Measurements from ENCODE around the gene WBP1L.
A peak's percentile ranks its signal among the peaks of the same experiment; 100 is the strongest.

WBP1L gene

DNA sequence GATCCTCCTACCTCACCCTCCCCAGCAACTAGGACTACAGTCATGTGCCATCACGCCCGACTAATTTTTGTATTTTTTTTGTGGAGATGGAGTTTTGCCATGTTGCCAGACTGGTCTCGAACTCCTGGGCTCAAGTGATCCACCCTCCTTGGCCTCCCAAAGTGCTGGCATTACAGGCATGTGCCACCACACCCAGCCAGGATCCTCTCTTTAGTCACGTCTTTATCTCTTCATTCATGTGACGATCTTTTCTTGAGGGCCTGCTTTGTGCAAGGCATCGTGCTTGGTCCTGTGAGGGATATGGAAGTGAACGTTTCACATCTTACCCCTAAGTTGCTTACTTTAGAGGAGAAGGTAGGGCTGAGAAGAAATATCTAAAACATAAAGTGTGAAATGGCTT is 21.6 kb downstream of the WBP1L start:
- H3K27ac ChIP-seq (ENCODE audit: low read depth, low read length) = peak overlapping the region; percentile 43
- no peaks in the 10 kb centered on the region for H3K27me3 ChIP-seq (ENCODE audit: control insufficient read depth in 5 of 5, insufficient read depth in 4 of 5, low read length in 5 of 5)
- H3K36me3 ChIP-seq (ENCODE audit: control insufficient read depth in 5 of 5, insufficient read depth in 5 of 5, low read length in 5 of 5) = peaks cover 2 to 8% (median 4%) of the 10 kb centered on the region in 5 donors
- no peaks in the 10 kb centered on the region for H3K9me3 ChIP-seq (ENCODE audit: control insufficient read depth in 5 of 5, low read length in 5 of 5)
- peaks cover under 1 to 43% (median 32%) of the 10 kb centered on the region in 5 donors for H3K4me1 ChIP-seq (ENCODE audit: control insufficient read depth in 5 of 5, insufficient read depth in 5 of 5, low read length in 5 of 5)
- H3K4me3 ChIP-seq (ENCODE audit: low read depth in 1 of 5, low read length in 5 of 5) = no peak overlapping the region
- H3K9ac ChIP-seq (ENCODE audit: low read length in 5 of 5) = no peak overlapping the region

DNA sequence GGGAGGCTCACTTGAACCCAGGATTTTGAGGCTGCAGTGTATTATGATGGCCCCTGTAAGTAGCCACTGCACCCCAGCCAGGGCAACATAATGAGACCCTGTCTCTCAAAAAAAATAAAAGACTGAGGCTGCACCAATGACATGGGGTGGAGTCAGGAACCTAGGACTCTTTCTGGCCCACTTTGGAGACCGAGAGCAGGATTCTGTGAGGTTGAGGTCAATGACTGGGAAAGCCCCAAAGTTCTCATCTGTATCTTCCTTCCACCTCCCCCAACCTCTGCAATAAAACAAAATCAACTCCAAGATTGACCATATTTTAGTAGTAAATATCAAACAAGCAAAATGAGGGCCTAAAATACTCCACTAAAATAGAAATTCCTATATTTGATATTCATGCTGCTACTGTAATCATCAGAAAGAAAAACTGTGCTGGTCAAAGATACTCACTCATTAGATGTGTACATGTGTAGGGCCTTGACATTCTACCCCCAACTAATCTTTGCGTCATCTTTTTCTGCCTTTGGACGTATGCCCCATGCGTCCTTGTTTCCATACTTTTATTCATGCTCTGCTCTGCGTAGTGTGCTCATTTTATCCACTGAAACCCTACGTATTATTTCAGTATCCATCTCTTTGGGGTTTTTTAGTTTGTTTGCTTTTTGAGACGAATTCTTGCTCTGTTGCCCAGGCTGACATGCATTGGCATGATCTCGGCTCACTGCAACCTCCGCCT is 23.8 kb downstream of the WBP1L start:
- no peak overlapping the region for H3K27ac ChIP-seq (ENCODE audit: low read depth, low read length)
- no peak overlapping the region for H3K4me3 ChIP-seq (ENCODE audit: low read depth in 1 of 5, low read length in 5 of 5)
- H3K4me1 ChIP-seq (ENCODE audit: control insufficient read depth in 5 of 5, insufficient read depth in 5 of 5, low read length in 5 of 5) = peaks cover 1 to 50% (median 33%) of the 10 kb centered on the region in 5 donors
- H3K36me3 ChIP-seq (ENCODE audit: control insufficient read depth in 5 of 5, insufficient read depth in 5 of 5, low read length in 5 of 5) = peaks cover 2 to 8% (median 4%) of the 10 kb centered on the region in 5 donors
- no peak overlapping the region for H3K9ac ChIP-seq (ENCODE audit: low read length in 5 of 5)
- no peaks in the 10 kb centered on the region for H3K27me3 ChIP-seq (ENCODE audit: control insufficient read depth in 5 of 5, insufficient read depth in 4 of 5, low read length in 5 of 5)
- H3K9me3 ChIP-seq (ENCODE audit: control insufficient read depth in 5 of 5, low read length in 5 of 5) = no peaks in the 10 kb centered on the region

DNA sequence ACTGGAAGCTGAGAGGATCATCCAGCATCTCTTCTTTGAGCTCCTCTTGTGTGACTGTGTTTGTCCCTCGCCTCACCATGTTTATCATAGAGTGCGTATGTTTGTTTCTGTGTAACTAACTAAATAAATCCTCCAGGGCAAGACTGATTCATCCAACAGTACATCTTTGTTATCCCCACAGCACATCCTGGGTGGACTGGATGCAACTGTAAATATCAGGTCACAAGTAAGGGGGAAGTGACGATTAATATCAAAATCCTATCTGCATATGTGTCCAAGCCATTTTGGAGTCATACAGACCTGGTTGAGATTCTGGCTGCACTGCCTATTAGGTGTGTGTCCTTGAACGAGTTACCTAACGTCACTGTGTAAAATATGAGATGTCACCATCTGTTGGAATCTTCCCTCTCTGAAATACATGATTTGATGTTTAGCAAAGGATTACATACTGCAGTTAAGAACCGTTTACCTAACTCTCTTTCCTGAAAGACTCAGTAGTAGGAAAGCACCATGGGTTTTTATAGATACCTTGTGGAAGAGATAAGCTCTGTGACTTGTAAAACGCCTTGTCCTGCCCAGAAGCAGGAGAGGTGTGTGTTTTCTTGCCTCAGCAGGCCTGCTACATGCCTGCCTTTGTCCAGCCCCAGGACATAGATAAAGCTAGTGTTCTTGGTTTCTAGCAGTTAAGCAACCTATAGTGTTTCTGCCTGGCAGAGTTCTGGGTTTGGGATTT is 25.8 kb downstream of the WBP1L start:
- H3K36me3 ChIP-seq (ENCODE audit: control insufficient read depth in 5 of 5, insufficient read depth in 5 of 5, low read length in 5 of 5) = peaks cover 0 to 6% (median 2%) of the 10 kb centered on the region in 5 donors
- H3K27ac ChIP-seq (ENCODE audit: low read depth, low read length) = peak overlapping the region; percentile 51
- H3K27me3 ChIP-seq (ENCODE audit: control insufficient read depth in 5 of 5, insufficient read depth in 4 of 5, low read length in 5 of 5) = no peaks in the 10 kb centered on the region
- no peaks in the 10 kb centered on the region for H3K9me3 ChIP-seq (ENCODE audit: control insufficient read depth in 5 of 5, low read length in 5 of 5)
- no peak overlapping the region for H3K9ac ChIP-seq (ENCODE audit: low read length in 5 of 5)
- no peak overlapping the region for H3K4me3 ChIP-seq (ENCODE audit: low read depth in 1 of 5, low read length in 5 of 5)
- H3K4me1 ChIP-seq (ENCODE audit: control insufficient read depth in 5 of 5, insufficient read depth in 5 of 5, low read length in 5 of 5) = peaks cover 10 to 49% (median 34%) of the 10 kb centered on the region in 5 donors

DNA sequence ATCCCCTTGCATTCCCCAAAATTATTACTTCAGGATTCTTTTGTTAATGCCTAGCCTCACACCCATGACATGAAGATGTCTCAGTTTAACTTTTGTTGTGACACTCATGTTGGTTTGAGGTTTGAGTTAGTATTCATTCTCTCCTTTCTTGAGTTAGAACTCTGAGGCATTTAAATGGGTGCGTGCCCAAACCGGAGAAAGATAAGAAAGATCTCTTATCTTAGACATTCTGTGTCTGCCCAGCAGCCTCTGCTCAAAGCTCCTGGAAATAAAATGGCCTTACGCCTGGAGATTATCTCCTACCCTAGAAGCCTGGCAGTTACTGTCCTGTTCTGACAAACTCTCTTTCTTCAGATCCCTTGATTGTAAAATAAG is 26.3 kb downstream of the WBP1L start:
- no peak overlapping the region for H3K4me3 ChIP-seq (ENCODE audit: low read depth in 1 of 5, low read length in 5 of 5)
- peaks cover 0 to 6% (median 2%) of the 10 kb centered on the region in 5 donors for H3K36me3 ChIP-seq (ENCODE audit: control insufficient read depth in 5 of 5, insufficient read depth in 5 of 5, low read length in 5 of 5)
- no peaks in the 10 kb centered on the region for H3K27me3 ChIP-seq (ENCODE audit: control insufficient read depth in 5 of 5, insufficient read depth in 4 of 5, low read length in 5 of 5)
- H3K4me1 ChIP-seq (ENCODE audit: control insufficient read depth in 5 of 5, insufficient read depth in 5 of 5, low read length in 5 of 5) = peaks cover 11 to 49% (median 34%) of the 10 kb centered on the region in 5 donors
- no peaks in the 10 kb centered on the region for H3K9me3 ChIP-seq (ENCODE audit: control insufficient read depth in 5 of 5, low read length in 5 of 5)
- H3K27ac ChIP-seq (ENCODE audit: low read depth, low read length) = peak overlapping the region; percentile 51
- H3K9ac ChIP-seq (ENCODE audit: low read length in 5 of 5) = no peak overlapping the region

DNA sequence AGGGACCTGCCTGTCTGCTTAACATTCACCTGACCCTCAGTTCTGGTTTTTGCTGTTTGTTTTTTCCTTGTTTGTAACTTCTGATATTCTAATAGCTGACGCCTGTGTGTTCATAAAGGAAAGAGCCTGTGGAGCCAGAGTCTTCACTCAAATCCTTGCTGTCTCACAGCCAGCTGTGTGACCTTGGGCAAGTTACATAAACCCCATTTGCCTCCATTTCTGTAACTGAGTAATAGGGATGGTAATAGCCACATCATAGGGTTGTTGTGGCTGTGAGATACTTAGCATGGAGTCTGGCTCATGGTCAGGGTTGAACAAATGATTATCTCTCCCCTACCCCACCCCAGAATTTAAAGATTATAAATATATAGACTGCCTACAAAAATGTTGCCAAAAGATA is 27.0 kb downstream of the WBP1L start:
- peaks cover 18 to 53% (median 38%) of the 10 kb centered on the region in 5 donors for H3K4me1 ChIP-seq (ENCODE audit: control insufficient read depth in 5 of 5, insufficient read depth in 5 of 5, low read length in 5 of 5)
- no peaks in the 10 kb centered on the region for H3K9me3 ChIP-seq (ENCODE audit: control insufficient read depth in 5 of 5, low read length in 5 of 5)
- H3K36me3 ChIP-seq (ENCODE audit: control insufficient read depth in 5 of 5, insufficient read depth in 5 of 5, low read length in 5 of 5) = peaks cover 0 to 3% (median under 1%) of the 10 kb centered on the region in 5 donors
- peak overlapping the region; percentile 51 for H3K27ac ChIP-seq (ENCODE audit: low read depth, low read length)
- no peaks in the 10 kb centered on the region for H3K27me3 ChIP-seq (ENCODE audit: control insufficient read depth in 5 of 5, insufficient read depth in 4 of 5, low read length in 5 of 5)
- H3K9ac ChIP-seq (ENCODE audit: low read length in 5 of 5) = no peak overlapping the region
- H3K4me3 ChIP-seq (ENCODE audit: low read depth in 1 of 5, low read length in 5 of 5) = no peak overlapping the region

DNA sequence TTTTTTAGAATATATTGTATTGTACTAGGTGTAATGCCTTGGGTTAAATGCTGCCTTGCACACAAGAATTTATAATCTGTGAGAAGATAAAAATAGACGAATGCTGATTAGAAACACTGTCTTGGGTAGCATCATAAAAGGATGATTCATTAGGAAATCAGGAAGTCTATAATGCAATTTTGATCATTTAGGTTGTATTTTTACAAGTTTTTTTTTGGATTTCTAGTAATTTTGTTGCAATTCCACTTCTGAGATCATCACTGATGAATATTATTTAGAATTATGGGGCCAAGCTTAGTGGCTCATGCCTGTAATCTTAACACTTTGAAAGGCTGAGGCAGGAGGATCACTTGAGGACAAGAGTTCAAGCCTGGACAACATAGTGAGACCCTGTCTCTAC is 29.6 kb downstream of the WBP1L start:
- Histone ChIP-seq H3K9ac (ENCODE audit: low read length in 5 of 5) (no peak overlapping the region), H3K4me1 (ENCODE audit: control insufficient read depth in 5 of 5, insufficient read depth in 5 of 5, low read length in 5 of 5) (peaks cover 28 to 66% (median 57%) of the 10 kb centered on the region in 5 donors), H3K36me3 (ENCODE audit: control insufficient read depth in 5 of 5, insufficient read depth in 5 of 5, low read length in 5 of 5) (peaks cover 0 to 3% (median 0%) of the 10 kb centered on the region in 5 donors), H3K9me3 (ENCODE audit: control insufficient read depth in 5 of 5, low read length in 5 of 5) (no peaks in the 10 kb centered on the region), H3K27me3 (ENCODE audit: control insufficient read depth in 5 of 5, insufficient read depth in 4 of 5, low read length in 5 of 5) (no peaks in the 10 kb centered on the region), H3K4me3 (ENCODE audit: low read depth in 1 of 5, low read length in 5 of 5) (no peak overlapping the region), H3K27ac (ENCODE audit: low read depth, low read length) (peak overlapping the region; percentile 100)

DNA sequence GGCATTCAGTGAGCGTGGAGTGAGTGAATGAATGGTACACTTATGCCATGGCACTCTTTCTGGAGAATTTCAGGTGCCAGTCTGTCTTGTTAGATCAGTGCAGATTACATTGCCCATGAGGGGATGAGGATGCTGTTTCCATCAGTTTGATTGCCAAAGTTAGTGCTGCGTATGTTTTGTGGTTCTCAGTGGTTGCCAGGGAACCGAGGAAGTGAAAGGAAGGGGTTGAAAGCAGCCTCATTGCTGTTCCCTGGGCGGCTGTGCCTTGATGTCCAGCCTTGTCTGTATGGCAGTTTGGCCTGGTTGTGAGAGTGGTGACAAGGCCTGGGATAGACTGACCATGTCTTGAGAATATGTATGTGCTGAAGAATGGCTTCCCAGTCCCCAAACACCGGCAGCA is 30.2 kb downstream of the WBP1L start:
- no peaks in the 10 kb centered on the region for H3K9me3 ChIP-seq (ENCODE audit: control insufficient read depth in 5 of 5, low read length in 5 of 5)
- peaks cover 0 to 3% (median 0%) of the 10 kb centered on the region in 5 donors for H3K36me3 ChIP-seq (ENCODE audit: control insufficient read depth in 5 of 5, insufficient read depth in 5 of 5, low read length in 5 of 5)
- H3K9ac ChIP-seq (ENCODE audit: low read length in 5 of 5) = peak overlapping the region in 2 of 5 donors; percentile 12 to 21
- H3K4me1 ChIP-seq (ENCODE audit: control insufficient read depth in 5 of 5, insufficient read depth in 5 of 5, low read length in 5 of 5) = peaks cover 33 to 73% (median 64%) of the 10 kb centered on the region in 5 donors
- peak overlapping the region; percentile 100 for H3K27ac ChIP-seq (ENCODE audit: low read depth, low read length)
- no peaks in the 10 kb centered on the region for H3K27me3 ChIP-seq (ENCODE audit: control insufficient read depth in 5 of 5, insufficient read depth in 4 of 5, low read length in 5 of 5)
- no peak overlapping the region for H3K4me3 ChIP-seq (ENCODE audit: low read depth in 1 of 5, low read length in 5 of 5)

DNA sequence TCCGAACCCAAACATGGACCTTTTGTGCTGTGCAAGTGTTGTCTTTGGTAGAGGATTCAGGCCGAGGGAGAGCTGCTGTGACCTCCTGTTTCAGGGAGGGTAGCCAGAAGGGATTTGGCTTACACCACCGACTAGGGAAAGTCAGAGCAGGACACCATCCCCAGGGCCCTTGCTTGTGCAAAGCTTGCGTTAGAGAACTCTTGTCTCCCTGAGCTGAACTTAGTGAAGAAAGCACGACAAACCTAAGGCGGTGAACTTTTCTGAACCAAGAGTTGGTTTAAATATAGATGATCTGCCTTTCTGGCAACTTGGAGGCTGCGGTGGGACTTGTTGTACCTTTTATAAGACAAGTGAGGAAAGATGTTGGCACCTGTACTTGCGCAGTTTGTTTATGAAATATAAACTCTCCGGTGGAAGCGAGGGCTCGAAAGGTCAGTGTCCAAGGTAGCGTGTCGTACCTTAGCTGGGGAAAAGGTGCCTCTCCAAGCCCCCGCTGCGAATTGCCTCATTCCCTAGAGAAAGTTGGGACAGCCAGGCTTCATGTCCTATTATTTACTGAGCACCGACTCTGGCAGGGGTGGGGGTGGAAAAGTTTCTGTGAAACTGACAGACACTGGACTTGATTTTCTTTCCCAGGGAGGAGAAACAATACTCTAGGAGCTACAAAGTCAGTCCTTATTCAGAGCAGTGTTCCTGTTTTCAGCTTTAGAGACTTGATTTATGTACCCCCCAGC is 31.6 kb downstream of the WBP1L start:
- Histone ChIP-seq H3K9ac (ENCODE audit: low read length in 5 of 5) (peak overlapping the region; percentile 56 to 92 (median 91)), H3K9me3 (ENCODE audit: control insufficient read depth in 5 of 5, low read length in 5 of 5) (no peaks in the 10 kb centered on the region), H3K36me3 (ENCODE audit: control insufficient read depth in 5 of 5, insufficient read depth in 5 of 5, low read length in 5 of 5) (peaks cover 0 to 2% (median 0%) of the 10 kb centered on the region in 5 donors), H3K4me3 (ENCODE audit: low read depth in 1 of 5, low read length in 5 of 5) (peak overlapping the region; percentile 61 to 92 (median 79)), H3K27ac (ENCODE audit: low read depth, low read length) (peak overlapping the region; percentile 100), H3K27me3 (ENCODE audit: control insufficient read depth in 5 of 5, insufficient read depth in 4 of 5, low read length in 5 of 5) (no peaks in the 10 kb centered on the region), H3K4me1 (ENCODE audit: control insufficient read depth in 5 of 5, insufficient read depth in 5 of 5, low read length in 5 of 5) (peaks cover 32 to 83% (median 71%) of the 10 kb centered on the region in 5 donors)

DNA sequence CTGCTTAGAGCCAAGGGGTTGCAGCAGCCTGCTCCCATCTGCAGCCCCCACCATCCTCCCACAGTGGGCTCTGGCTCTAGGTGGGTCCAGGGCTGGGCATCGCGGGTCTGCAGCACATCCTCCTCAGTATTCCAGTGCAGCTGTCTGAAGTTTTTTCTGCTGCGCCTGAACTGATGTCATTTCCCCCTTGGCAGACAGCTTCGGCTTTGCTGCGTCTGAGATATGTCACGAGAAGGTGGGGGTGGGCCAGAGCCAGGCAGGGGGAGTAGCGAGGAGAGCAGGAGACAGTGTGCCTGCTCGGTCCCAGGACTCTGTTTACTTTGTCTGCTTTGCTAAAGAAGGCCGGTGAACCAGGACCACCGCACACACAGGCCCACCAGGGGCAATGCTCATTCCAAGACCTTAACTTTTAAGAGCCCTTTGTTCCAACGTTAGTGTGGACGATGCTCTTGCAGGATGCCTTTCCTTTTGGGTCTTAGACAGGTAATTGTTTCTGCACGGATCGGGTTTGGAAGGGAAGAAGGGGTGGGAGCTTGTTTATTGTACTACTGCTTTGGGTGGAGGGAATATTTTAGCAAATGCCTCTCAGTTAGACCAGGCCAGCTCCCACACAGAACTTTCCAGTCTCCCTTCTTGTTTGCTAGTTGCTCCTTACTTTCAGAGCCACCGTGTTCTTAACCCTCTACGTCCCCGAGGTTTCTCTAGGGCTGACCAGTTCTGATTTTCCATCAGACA is 32.4 kb downstream of the WBP1L start:
- no peaks in the 10 kb centered on the region for H3K9me3 ChIP-seq (ENCODE audit: control insufficient read depth in 5 of 5, low read length in 5 of 5)
- H3K9ac ChIP-seq (ENCODE audit: low read length in 5 of 5) = peak overlapping the region; percentile 56 to 99 (median 92)
- H3K4me1 ChIP-seq (ENCODE audit: control insufficient read depth in 5 of 5, insufficient read depth in 5 of 5, low read length in 5 of 5) = peaks cover 34 to 83% (median 75%) of the 10 kb centered on the region in 5 donors
- peak overlapping the region; percentile 100 for H3K27ac ChIP-seq (ENCODE audit: low read depth, low read length)
- peaks cover 0 to 4% (median 0%) of the 10 kb centered on the region in 5 donors for H3K36me3 ChIP-seq (ENCODE audit: control insufficient read depth in 5 of 5, insufficient read depth in 5 of 5, low read length in 5 of 5)
- peak overlapping the region; percentile 61 to 92 (median 79) for H3K4me3 ChIP-seq (ENCODE audit: low read depth in 1 of 5, low read length in 5 of 5)
- no peaks in the 10 kb centered on the region for H3K27me3 ChIP-seq (ENCODE audit: control insufficient read depth in 5 of 5, insufficient read depth in 4 of 5, low read length in 5 of 5)
